HG03064 (cell line): ENCODE measurements around the gene FCHSD1.

Experiments
- ATAC-seq: cut with Tn5 transposase; IDR thresholded peaks from one replicate; pipeline ENCODE4 v1.9.1; 2021; ENCODE audit warnings: low read depth; ENCODE audit not compliant: unreplicated experiment

Gene FCHSD1

GRCh38 chr5:141646026-141646425 is 5.2 kb downstream of the FCHSD1 start:
- no peak for ATAC-seq

- ATAC-seq, result no peak
Observed at GRCh38 chr5:141641634-141642267, 9.5 kb downstream of the FCHSD1 start.

GRCh38 chr5:141640698-141641097 is 10.5 kb downstream of the FCHSD1 start:
- no peak for ATAC-seq

GRCh38 chr5:141640051-141640415 is 11.2 kb downstream of the FCHSD1 start:
- ATAC-seq, result no peak

GRCh38 chr5:141639357-141640050 is 11.7 kb downstream of the FCHSD1 start:
- ATAC-seq, result no peak

GRCh38 chr5:141638771-141639170 is 12.4 kb downstream of the FCHSD1 start:
- ATAC-seq, result no peak

- peak; percentile 18 for ATAC-seq
Observed at GRCh38 chr5:141637767-141638419, 13.3 kb downstream of the FCHSD1 start.

GRCh38 chr5:141637123-141637766 is 14.0 kb downstream of the FCHSD1 start:
- peak; percentile 16 for ATAC-seq

- peak; percentile 64 for ATAC-seq
Observed at GRCh38 chr5:141636413-141637122, 14.7 kb downstream of the FCHSD1 start, which contains the start of the genes HDAC3 and RELL2. HDAC3 (minus strand) TSS chr5:141636849; CDS start chr5:141636790, 59 bp downstream. RELL2 (plus strand) TSS chr5:141636997; CDS start chr5:141638226, 1,229 bp downstream.

GRCh38 chr5:141636106-141636412 is 15.2 kb downstream of the FCHSD1 start:
- no peak for ATAC-seq

- ATAC-seq, result no peak
Observed at GRCh38 chr5:141635646-141636045, 15.6 kb downstream of the FCHSD1 start.

GRCh38 chr5:141634720-141635119 is 16.5 kb downstream of the FCHSD1 start:
- ATAC-seq, result no peak

- peak; percentile 59 for ATAC-seq
Observed at GRCh38 chr5:141633871-141634561, 17.2 kb downstream of the FCHSD1 start.

GRCh38 chr5:141632650-141633049 is 18.6 kb downstream of the FCHSD1 start:
- no peak for ATAC-seq

- ATAC-seq, result no peak
Observed at GRCh38 chr5:141630570-141631140, 20.6 kb downstream of the FCHSD1 start.

GRCh38 chr5:141628175-141628788 is 22.9 kb downstream of the FCHSD1 start:
- ATAC-seq, result no peak

- no peak for ATAC-seq
Observed at GRCh38 chr5:141623611-141624010, 27.6 kb downstream of the FCHSD1 start.

- ATAC-seq, result peak; percentile 54
Observed at GRCh38 chr5:141623186-141623585, 28.0 kb downstream of the FCHSD1 start.

GRCh38 chr5:141618804-141619554 is 32.2 kb downstream of the FCHSD1 start, which contains the start of gene DIAPH1:
DIAPH1 (minus strand) TSS chr5:141619000; CDS start chr5:141618914, 86 bp downstream.
- ATAC-seq, result peak; percentile 79
